ENCODE data around the gene CLDN11.
A peak's percentile ranks its signal among the peaks of the same experiment; 100 is the strongest.

CLDN11 gene

DNA sequence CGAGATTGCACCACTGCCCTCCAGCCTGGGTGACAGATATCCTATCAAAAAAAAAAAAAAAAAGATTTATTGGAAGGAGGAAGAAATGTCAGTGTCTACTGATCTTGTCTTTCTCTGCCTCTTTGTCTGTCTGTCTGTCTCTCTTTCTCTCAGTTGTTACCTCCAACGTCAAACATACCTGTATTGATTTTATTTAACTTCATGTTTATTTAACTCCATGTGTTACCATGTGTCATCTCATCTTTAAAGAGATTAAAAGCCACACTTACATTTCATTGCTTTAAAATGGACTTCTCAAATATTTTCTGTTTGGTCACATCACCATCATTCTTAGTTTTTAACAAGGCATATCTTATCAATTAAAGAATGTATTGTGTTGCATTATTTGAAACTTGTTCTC is 9.4 kb downstream of the CLDN11 start:
- no peak for DNase-seq

DNA sequence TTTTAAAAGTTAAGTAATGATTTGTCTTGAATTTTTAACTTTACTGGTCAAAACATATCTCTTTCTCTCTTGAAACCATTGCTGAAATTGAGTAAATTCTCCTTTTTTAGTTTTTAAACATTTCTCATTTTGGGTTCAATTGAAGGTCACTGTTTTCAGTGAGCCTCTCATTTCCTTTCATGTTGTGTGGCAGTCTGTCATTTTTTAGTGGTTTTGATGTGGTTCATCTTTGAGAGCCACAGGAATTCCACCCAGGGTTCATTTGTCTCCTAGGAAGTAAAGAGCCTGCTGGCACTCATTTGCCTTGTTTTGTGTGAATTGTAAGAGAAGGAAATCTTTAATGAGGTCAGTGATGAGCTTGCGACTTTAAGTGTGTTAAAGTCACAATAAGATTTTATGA is 10.4 kb downstream of the CLDN11 start:
- DNase-seq, result no peak

DNA sequence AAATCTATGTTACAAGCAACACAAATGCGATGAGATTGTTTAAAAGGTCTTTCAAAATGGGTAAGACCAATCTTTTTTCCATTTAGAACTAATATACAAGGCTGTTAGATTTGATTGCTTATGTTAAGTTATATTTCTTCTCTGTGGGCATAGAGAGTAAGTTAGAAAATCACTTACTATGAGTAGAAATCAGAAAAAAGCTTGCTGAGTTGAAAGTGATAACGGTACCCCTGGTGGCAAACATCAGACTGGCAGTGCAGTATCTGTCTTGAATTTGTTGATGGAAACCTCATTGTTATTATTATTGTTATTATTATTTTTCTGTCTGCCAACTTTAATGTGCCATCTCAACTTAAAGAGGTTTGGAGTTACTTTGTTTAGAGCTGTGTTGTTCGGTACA is 12.4 kb downstream of the CLDN11 start:
- DNase-seq, result no peak

DNA sequence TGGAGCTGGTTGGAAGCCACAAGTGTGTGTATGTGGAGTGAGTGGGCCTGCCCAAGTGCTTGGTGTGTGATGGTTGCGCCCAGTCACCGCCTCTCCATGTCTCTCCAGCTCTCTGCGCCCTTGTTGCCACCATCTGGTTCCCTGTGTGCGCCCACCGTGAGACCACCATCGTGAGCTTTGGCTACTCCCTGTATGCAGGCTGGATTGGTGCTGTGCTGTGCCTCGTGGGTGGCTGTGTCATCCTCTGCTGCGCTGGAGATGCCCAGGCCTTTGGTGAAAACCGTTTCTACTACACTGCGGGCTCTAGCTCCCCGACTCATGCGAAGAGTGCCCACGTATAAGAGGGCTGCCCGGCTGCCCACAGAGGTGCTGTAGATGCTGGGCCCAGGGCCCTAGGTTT is 13.7 kb downstream of the CLDN11 start:
- DNase-seq, result no peak

DNA sequence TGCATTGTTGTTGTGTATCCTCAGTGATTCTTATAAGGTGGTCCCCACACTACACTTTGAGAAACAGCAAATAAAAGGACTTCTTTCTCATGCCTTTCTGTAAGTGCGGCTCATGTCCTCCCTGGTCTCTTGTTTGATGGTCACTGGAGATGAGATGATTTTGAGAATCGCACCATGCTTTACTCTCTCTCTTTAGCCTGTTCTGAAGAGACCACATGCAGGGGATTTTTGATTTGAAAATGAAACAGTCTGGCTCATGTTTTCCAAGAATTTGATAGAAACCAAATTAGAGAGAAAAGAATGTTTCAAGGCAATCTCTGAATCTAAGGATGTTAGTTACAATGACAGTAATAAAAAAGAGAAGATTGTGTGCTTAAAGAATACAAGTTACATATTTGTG is 18.0 kb downstream of the CLDN11 start:
- no peak for DNase-seq

DNA sequence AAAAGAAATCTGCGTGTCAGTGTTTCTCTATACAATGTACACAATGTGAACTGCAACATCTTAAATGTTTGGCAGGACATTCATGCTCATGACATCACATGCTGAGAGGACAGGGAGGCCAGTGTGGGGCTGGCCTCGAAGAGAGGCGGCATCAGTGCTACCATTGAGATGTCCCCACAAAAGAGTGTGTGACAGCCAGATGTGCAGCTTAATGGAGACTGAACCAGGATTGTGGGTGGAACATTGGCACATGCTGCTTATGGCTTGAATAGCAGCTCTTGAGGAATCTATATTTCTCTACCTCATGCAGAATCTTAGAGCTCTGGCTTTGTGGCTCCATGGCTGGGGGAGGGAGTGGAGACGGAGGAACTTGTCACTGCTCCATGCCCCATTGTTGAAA is 18.5 kb downstream of the CLDN11 start:
- DNase-seq, result no peak

DNA sequence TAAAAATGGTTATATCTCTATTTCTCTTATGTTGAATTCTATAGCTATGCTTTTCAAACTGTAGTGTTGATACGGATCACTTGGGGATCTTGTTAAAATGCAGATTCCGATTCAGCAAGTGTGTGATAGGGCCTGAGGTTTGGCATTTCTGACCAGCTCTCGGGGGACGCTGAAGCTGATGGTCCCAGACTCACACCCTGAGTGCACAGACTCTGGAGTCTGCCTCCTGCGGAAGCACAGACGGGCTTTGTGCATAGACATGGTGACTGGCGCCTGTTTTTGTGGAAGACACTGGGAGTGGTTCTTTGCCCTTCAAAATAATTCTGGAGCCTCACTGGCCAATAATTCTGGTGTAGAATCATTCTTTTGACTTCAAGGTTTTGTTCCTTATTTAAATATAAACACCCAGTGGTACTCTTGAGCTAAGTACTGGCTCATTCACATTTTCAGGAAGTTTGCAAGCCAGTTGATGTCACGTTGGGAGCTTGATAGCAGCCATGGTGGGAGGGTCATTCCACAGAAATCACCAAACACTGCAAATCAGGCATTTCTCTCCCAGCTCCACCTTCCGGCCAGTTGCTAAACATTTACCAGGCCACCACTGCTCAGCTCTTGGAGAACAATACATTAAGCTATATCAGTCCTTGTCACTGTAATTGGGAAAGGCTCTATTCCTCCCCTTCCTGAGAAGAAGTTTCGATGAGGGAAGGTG is 19.2 kb downstream of the CLDN11 start:
- no peak for DNase-seq

DNA sequence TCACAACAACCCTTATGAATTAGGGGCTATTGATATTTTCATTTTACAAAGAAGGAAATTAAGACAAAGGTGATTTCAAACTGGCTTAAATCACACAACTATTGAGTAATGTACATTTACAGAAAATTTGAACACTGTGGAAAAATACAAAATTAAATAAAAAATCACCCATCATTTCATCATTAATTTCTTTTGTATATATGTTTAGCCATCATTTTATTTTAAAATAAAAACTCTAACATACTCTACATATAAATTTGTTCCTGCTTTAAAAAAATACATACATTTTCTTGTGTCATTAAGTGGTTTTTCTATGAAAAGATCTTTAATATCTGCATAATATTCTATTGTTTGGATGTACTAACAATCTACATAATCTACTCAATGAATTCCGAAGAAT is 20.2 kb downstream of the CLDN11 start:
- DNase-seq, result no peak

DNA sequence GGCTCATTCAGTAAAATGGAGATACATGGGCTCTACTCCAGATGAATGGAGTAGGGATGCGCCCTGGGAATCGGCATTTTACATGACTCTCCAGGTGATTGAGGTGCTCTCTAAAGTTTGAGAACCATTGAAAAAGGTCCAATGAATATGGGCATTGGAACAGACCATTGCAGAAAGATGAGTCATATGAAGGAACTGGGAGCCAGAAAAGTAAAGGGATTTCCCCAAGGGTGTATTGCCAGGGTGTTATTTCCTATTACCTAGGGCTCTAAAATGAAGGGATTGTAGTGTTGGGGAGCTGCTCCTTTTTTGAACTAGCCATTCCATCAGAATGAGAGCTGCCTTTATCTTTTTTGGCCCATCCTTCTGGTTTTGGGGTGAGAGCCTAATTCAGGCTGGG is 21.7 kb downstream of the CLDN11 start:
- DNase-seq, result no peak

DNA sequence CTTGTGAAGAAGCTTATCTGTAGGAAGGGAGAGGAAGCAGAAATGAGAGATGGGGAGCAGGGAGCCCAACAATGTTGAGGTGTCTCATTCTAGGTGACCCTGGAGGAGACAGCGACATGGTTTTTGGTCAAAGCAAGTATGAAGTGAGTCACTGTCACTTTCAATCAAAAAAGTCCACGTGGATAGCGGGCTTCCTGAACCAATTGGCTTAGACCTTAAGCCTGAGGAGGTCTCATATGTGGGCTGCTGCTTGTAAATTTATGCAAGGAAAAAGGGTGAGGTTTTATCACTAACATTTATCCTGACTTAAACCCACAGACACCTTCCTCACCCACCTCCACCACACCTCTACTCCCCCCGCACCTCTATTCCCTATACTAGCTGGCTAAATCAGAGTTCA is 22.7 kb downstream of the CLDN11 start:
- no peak for DNase-seq

DNA sequence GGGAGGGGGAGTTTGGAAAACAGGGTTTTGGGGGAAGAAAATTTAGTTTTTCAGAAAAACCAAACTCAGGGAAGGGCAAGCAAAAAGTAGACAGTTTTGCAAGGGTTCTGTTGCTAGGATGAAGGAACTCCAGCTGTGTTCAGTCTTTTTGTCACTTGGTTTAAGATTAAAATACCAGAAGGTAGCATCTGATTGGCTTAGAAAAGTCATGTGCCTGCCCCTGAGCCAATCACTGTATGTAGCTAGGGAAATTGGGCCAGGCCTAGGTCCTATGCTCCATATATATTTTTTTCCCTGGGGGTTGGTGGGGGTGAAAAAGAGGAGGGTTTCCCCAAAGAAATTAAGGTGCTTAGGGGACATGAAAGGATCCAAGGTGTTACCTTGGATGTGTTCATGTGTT is 24.3 kb downstream of the CLDN11 start:
- no peak for DNase-seq

DNA sequence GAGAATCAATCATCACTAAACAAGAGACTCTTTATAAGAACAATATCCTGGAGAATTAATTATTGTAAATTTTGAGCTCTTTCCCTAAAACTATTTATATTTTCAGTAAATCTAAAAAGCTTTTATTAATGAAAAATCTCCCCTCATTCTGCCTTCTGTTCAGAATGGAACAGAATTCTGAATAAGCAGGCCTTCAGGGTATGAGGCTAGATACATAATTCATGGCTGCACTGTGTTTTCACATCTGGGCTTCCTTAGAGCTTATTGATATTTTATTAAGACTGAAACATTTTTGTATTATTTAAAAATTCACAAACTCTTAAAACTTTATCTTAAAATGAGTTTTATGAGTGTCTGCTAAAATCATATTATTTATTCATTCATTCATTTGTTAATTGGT is 24.8 kb downstream of the CLDN11 start:
- no peak for DNase-seq

DNA sequence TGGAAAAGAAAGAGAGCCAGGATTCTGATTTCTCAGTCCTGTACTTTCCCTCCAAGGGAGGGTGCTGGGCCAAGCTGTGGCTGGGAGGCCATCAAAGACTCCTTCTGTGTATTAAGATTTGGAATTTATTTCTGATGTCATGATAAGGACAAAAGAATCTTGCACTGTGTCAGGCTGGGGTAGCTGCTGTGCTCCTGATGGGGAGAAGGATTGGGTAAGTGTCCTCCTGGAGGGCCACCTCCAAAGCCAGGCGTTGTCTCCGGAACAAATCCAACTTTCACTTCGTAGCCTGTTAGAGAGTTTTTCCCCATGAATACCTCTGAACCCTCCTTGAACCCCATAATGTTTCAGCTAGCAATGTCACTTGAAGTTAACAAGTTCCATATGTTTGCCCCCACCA is 29.9 kb downstream of the CLDN11 start:
- DNase-seq, result no peak

DNA sequence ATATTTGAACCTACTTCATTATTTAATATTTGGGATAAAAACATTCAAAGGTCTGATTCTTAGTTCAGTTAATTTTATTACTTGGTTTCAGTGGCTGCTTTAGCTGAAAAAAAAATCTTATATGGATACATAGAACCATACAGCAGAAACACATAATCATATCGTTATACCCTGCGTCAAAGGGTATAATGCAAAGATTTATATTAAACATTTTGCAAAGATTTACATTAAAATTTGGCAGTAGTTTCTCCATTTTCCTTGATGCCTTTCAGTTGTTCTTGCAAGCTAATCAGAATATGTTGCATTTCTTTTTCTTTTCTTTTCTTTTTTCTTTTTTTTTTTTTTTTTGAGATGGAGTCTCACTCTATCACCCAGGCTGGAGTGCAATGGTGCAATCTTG is 31.4 kb downstream of the CLDN11 start:
- no peak for DNase-seq

DNA sequence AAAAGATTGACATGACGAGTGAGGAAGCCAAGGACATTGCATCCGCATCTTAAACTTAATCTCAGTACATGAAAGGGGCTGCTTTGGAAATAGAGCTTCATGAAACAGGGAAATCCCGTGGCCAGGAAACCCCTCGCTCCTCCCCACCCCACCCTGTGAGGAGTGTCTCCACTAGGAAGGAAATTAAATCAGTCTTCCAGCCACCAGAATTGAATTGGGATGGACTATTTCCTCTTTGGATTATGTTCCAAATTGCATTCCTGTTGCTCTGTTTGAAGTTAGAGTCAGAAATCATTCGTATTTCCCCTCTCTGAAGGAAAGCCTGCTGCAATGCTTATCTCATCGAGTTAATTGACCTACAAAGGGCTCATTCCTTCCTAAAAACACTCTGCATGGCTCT is 35.8 kb downstream of the CLDN11 start:
- DNase-seq, result no peak

DNA sequence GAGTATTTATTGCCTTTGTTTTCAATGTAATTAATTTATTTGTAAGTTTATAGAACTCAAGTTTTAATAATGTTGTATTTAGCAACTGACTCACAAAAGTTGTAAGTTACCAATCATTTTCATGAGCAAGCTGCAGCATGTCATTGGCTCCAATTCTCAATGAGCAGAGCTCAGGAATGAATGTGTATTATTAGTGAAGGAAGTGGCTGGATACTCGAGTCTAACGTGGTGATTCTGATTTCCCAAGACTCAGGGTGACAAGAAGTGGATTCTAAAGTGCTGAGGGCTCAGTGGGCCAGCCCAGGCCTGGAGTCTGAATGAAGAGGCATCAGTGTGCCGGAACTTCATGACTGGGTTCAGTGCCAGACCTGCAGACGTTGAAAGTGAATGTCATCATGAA is 39.6 kb downstream of the CLDN11 start:
- DNase-seq, result no peak

DNA sequence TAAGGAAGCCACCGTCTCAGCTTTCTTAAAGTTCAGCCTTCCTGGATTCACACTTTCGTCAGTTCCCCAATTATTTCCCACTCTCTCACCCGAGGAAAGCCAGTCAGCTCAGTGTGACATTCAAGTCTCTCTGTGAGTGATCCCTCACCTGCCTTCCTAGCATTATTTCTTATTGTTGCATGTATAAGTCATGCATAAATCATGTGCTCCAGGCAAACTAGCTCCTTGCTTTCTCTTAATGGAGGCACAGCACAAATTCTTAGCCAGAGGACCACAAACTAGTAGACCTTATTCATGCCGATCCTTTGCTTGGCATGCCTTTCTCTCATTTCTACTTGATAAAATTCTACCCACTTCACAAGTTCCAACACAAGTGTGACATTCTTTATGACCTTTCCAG is 44.3 kb downstream of the CLDN11 start:
- no peak for DNase-seq

DNA sequence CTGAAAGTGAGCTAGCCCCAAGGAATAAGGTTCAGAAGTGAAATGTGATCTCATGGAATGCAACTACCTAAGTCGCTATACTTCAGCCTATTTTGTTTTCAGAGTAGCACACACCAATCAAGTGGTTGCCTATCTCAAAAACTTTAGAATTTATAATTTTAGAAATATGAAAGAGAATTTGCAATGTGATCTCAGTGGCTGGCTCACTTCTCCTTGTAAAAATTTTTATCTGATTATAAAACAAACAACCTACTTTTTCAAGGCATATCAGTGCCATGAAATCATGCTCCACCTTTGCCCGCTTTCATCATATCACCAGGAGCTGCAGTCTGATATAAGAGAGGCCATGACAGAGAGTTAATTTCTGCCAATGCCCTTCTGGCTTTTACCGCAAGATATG is 47.3 kb downstream of the CLDN11 start:
- no peak for DNase-seq

DNA sequence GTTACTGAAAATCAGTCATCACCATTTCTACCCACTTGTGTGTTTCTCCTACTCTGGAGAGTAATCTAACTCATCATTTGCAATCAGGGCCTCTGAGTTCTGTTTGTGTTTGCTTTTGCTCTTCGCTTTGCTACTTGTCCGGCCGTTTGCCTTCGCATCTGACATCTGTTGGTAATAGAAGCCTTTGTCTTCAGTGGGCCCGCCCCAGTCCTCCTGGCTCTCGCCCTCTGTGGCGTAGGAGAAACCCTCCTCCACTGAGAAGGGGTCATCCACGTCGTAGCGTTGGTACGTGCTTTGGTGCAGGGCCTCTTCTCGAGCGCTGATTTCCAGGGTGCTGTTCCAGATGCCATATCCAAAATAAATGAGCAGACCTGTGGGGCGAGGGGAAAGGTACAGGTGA is 48.3 kb downstream of the CLDN11 start:
- DNase-seq, result no peak

DNA sequence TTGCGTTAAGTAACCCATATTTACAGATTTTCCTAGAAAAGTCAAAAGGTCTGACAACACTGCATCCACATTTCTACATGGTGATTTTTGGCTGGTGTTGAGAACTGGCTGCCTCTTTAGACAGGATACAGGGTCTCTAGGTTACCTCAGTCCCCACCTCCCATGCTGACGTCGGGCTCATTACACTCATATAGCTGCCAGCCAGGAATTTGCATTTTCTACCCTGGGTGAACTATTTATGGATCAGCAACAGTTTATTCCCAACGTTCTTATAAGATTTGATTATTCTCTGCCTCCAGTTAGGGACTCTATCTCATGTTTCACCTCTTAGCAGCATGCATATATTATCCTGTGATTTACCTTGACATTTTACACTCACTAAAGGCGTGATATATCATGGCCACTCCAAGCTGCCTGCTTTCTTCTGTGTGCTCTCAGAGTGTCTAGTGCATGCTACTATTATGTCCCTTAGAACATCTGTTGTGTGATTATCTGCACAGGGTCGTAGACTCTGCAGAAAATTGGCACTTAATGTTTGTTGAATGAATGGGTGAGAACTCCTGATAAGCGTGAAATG is 49.0 kb downstream of the CLDN11 start:
- no peak for DNase-seq

DNA sequence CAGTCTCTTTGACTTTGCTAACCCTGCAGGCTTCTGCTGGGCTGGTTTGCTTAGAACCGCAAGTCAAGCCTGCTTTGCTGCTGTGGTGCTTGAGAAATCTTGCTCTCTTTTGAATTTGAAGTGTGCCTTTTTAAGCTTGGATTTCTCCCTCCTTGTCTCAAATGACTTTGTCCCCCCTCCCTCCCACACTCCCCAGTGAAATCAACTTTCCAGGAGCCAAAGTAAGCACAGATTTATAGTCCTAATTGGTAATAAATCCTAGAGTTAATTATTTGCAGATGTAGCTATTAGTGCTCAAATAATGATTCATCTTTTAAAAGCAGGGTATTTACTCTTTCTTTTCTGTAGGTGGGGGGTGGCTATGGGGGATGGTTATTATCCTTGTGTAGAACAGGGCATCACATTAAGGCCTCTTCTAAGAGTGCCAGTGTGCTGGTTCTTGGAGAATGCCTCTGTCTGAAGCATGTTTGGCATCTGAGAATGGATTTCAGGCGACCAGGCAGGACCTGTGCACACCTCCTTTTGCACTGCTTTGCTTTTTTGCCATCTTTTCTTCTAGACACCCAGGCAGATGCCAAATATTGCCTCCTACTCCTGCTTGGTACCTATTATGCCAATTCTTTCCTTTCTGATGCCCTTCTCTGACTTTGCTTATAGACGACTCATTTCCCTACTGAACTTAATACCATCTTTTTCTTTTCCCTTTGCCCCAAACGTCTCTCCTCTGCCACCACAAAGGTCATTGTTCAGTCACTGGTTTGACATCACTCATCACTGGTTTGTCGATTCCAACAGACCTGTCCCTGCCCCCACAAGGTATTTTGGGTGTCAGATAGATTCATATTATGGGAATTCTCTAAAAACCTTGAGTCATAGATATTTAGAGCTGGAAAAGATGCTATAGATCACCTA is 50.7 kb downstream of the CLDN11 start:
- peak; percentile 33 to 80 for DNase-seq

DNA sequence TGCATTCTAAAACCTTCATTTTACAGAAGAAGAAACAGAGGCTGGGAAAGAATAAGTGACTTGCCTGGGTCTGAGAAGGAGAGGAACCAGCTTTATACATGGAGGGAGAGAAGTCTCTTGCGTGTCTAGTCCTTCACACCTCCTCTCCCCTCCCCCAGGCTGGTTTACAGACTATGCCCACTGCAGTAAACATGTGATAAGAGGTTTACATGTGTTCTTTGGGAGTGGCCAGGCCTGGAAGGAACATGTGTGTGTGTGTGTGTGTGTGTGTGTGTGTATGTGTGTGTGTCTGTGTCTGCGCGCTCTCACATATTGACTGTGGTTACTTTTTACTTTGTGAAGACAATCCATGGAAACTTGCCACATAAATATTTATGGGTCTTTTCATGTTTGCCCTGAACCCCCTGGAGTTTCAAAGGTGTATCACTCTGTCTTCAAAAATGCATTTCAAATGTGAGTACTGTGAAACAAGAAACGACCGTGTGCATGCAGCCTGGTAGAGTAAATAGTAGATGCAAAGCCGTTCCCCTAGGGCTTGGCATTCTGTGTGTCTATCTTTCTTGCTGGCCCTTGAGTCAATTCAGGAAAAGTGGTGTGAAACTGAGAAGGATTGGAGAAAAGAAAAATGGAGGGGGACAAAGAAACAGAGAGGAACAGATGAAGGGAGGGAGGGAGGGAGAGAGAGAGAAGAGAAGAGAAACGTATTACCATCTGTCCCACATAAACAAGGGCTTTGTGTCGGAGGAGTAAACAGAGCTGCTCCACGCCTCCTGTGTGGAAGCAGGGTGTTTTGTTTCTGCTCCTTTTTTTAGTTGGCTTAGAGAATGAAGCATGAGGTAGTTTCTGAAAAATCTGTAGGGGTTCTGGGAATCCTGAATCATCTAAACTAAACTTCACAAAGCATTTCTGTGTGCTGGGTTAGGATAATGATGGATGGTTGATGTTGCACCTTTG is 51.7 kb downstream of the CLDN11 start:
- DNase-seq, result peak; percentile 36 to 56

DNA sequence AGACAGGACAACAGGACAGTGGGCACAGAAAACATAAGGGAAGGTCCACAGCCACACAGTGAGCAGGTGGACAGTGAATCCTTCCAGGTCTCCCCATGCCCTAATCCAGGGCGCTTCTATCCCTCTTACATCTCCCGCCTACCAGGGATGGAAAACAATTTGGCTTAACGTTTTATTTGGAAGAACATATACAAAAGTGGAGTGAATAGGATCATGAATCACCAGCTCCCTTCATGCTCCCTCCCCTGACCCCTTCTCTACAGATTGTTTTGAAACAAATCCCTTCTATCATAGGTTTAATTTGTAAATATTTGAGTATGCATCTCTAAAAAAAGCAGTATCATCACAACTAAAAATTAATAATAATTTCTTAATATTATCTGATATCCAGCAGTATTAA is 52.5 kb downstream of the CLDN11 start:
- DNase-seq, result no peak

All from NCI-H446 (cell line).